DND-41 (cell line): ENCODE data around the gene THYN1.

Experiments
- ATAC-seq: fragments of 200-7000 bp; cut with Tn5 transposase; 3 replicates; pipeline ENCODE4 v1.9.1; 2021; ENCODE audit warnings: low read depth; ENCODE audit not compliant: insufficient read depth
- DNase-seq: peaks from one replicate; pipeline ENCODE4 v3.0.0-alpha.2; 2020
- H2AFZ ChIP-seq: 2 replicates; pipeline ENCODE4 v1.6.0; 2012; ENCODE audit warnings: low read depth, low read length
- H3K27ac ChIP-seq: 2 replicates; pipeline ENCODE4 v1.5.1; 2012; ENCODE audit warnings: low read length, inconsistent platforms
- H3K27me3 ChIP-seq: fragments of 200-600 bp; sonication (generic); 2 replicates; pipeline ENCODE4 v1.6.0; 2012; ENCODE audit warnings: low read length, mild to moderate bottlenecking, inconsistent platforms; ENCODE audit not compliant: insufficient read depth, poor library complexity
- H3K36me3 ChIP-seq: 2 replicates; pipeline ENCODE4 v1.5.1; 2012; ENCODE audit warnings: low read length, inconsistent platforms; ENCODE audit not compliant: insufficient read depth
- H3K4me1 ChIP-seq: 2 replicates; pipeline ENCODE4 v1.5.1; 2012; ENCODE audit warnings: mild to moderate bottlenecking, low read length; ENCODE audit not compliant: insufficient read depth
- H3K4me2 ChIP-seq: 2 replicates; pipeline ENCODE4 v1.6.0; 2012; ENCODE audit warnings: mild to moderate bottlenecking, moderate library complexity, low read length, inconsistent platforms; ENCODE audit not compliant: insufficient read depth
- H3K4me3 ChIP-seq, 2 experiments: fragments of 200-600 bp in 1 of 2; shearing (Covaris generic) in 1 of 2; 2 replicates each; pipeline ENCODE4 v1.5.1; 2012 to 2016; ENCODE audit warnings: inconsistent platforms in 2 of 2, low read length in 2 of 2, mild to moderate bottlenecking in 2 of 2, low read depth in 1 of 2, moderate library complexity in 1 of 2
- H3K79me2 ChIP-seq: 2 replicates; pipeline ENCODE4 v1.6.0; 2012; ENCODE audit warnings: low read length, inconsistent platforms; ENCODE audit not compliant: insufficient read depth
- H3K9ac ChIP-seq: 2 replicates; pipeline ENCODE4 v1.6.0; 2012; ENCODE audit warnings: low read depth, mild to moderate bottlenecking, inconsistent platforms, low read length, moderate library complexity
- H3K9me3 ChIP-seq: 2 replicates; pipeline ENCODE4 v1.5.1; 2012; ENCODE audit warnings: low read length, moderate library complexity, mild to moderate bottlenecking, inconsistent platforms; ENCODE audit not compliant: insufficient read depth, severe bottlenecking
- H4K20me1 ChIP-seq: 2 replicates; pipeline ENCODE4 v1.6.0; 2012; ENCODE audit warnings: low read length; ENCODE audit not compliant: insufficient read depth
- EZH2 ChIP-seq: IDR thresholded peaks from 3 replicates; pipeline ENCODE4 v1.6.1; 2012; ENCODE audit warnings: borderline replicate concordance, low read depth, mild to moderate bottlenecking, moderate library complexity, low read length, inconsistent platforms; ENCODE audit not compliant: severe bottlenecking
- TF ChIP-seq, protein P1 (sequence below): IDR thresholded peaks from 2 replicates; pipeline ENCODE4 v1.5.1; 2012; ENCODE audit warnings: borderline replicate concordance, low read length, moderate library complexity, mild to moderate bottlenecking; ENCODE audit not compliant: poor library complexity, severe bottlenecking; ENCODE audit errors: extremely low read depth

The THYN1 gene

DNA sequence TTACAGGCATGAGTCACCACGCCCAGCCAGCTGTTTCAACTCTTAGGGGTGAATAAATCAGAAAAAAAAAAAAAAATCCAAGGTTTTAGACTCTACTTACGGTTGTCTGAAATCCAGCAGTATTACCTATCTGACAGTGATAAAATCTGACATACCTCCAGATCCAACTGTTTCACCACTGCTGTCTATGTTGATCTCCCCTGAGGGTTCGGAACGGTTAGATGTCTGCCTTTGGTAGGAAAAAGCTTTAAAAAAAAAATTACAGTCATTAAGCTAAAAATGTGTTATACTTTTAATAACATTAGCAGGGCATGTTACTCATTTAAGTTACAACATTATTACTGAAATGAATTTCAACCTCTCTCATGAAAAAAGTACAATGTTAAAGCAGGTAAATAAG, 50.5 kb downstream of the THYN1 start:
- Histone ChIP-seq H3K4me3 (no peak overlapping the region), H3K36me3 (peaks cover 100% of the 10 kb centered on the region), H3K79me2 (peaks cover 42% of the 10 kb centered on the region), H3K9me3 (no peaks in the 10 kb centered on the region), H3K4me2 (no peak overlapping the region), H3K27ac (no peak overlapping the region), H3K27me3 (no peaks in the 10 kb centered on the region), H3K4me1 (no peaks in the 10 kb centered on the region), H2AFZ (no peak overlapping the region), H4K20me1 (peaks cover 15% of the 10 kb centered on the region; the same call in 1 of the 2 replicates), H3K9ac (no peak overlapping the region)
- TF ChIP-seq, protein P1, sequence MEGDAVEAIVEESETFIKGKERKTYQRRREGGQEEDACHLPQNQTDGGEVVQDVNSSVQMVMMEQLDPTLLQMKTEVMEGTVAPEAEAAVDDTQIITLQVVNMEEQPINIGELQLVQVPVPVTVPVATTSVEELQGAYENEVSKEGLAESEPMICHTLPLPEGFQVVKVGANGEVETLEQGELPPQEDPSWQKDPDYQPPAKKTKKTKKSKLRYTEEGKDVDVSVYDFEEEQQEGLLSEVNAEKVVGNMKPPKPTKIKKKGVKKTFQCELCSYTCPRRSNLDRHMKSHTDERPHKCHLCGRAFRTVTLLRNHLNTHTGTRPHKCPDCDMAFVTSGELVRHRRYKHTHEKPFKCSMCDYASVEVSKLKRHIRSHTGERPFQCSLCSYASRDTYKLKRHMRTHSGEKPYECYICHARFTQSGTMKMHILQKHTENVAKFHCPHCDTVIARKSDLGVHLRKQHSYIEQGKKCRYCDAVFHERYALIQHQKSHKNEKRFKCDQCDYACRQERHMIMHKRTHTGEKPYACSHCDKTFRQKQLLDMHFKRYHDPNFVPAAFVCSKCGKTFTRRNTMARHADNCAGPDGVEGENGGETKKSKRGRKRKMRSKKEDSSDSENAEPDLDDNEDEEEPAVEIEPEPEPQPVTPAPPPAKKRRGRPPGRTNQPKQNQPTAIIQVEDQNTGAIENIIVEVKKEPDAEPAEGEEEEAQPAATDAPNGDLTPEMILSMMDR: no peak
- TF ChIP-seq EZH2: no peak
- ATAC-seq (no peak), DNase-seq (no peak)

DNA sequence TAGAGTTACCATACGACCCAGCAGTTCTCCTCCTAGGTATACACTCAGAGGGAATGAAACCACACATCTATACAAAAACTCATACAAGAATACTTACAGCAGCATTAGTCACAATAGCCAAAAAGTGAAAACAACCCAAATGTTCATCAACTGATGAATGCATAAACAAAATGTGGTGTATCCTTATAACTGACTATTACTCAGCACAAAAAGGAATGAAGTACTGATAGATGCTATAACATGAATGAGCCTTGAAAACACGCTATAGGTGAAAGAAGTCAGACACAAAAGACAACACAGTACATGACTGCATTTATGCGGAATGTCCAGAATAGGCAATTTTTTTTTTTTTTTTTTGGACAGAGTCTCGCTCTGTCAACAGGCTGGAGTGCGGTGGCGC, 52.5 kb downstream of the THYN1 start:
- no peak overlapping the region for H3K27ac ChIP-seq
- TF ChIP-seq, protein P1: no peak
- no peak for TF ChIP-seq EZH2
- DNase-seq: no peak
- no peaks in the 10 kb centered on the region for H3K4me1 ChIP-seq
- H3K27me3 ChIP-seq: no peaks in the 10 kb centered on the region
- peaks cover 29% of the 10 kb centered on the region for H3K79me2 ChIP-seq
- H4K20me1 ChIP-seq: peaks cover 9% of the 10 kb centered on the region; the same call in 1 of the 2 replicates
- H3K36me3 ChIP-seq: peaks cover 95% of the 10 kb centered on the region
- H3K4me2 ChIP-seq: no peak overlapping the region
- ATAC-seq: no peak
- H2AFZ ChIP-seq: no peak overlapping the region
- H3K9ac ChIP-seq: no peak overlapping the region
- H3K4me3 ChIP-seq: no peak overlapping the region
- no peaks in the 10 kb centered on the region for H3K9me3 ChIP-seq

DNA sequence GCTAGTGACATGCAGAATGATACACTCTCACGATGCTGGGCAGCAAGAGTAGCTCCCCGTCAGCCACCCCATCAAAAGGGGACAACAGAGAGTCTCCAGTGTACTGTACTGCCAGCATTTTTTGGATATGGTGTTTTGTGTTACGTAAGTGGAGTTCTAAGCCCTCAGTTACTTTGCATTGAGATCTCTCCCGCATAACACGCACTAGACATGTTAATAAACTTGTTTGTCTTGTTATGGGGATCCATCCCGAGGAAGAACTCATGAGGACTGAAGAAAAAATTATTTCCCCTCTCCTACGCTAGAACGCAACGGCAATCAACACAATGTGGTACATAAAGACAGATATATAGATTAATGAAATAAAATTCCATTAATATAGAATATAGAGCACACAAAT, 53.6 kb downstream of the THYN1 start:
- Histone ChIP-seq H3K4me2 (no peak overlapping the region), H3K36me3 (peaks cover 95% of the 10 kb centered on the region), H3K4me1 (no peaks in the 10 kb centered on the region), H3K4me3 (no peak overlapping the region), H3K9me3 (no peaks in the 10 kb centered on the region), H3K9ac (no peak overlapping the region), H2AFZ (no peak overlapping the region), H3K27ac (no peak overlapping the region), H3K79me2 (peaks cover 22% of the 10 kb centered on the region), H4K20me1 (peaks cover 9% of the 10 kb centered on the region; the same call in 1 of the 2 replicates), H3K27me3 (no peaks in the 10 kb centered on the region)
- TF ChIP-seq EZH2: no peak
- TF ChIP-seq, protein P1: no peak
- no peak for ATAC-seq
- no peak for DNase-seq
